ENCODE data around the gene KCNK18.

The KCNK18 gene

GRCh38 chr10:117246997-117247671 is 49.8 kb downstream of the KCNK18 start:
- no peak for DNase-seq (ENCODE audit: low spot score)
- ChIA-PET CTCF (interaction anchor here (0.6 kb wide), 1 partner anchor 14 kb away, joined by 3 read pairs; no protein-coding TSS in a partner anchor), POLR2A (ENCODE audit: low non-redundant PET) (no interaction called here)
- no peak overlapping the region for H3K27ac ChIP-seq
- TF ChIP-seq, protein P1, sequence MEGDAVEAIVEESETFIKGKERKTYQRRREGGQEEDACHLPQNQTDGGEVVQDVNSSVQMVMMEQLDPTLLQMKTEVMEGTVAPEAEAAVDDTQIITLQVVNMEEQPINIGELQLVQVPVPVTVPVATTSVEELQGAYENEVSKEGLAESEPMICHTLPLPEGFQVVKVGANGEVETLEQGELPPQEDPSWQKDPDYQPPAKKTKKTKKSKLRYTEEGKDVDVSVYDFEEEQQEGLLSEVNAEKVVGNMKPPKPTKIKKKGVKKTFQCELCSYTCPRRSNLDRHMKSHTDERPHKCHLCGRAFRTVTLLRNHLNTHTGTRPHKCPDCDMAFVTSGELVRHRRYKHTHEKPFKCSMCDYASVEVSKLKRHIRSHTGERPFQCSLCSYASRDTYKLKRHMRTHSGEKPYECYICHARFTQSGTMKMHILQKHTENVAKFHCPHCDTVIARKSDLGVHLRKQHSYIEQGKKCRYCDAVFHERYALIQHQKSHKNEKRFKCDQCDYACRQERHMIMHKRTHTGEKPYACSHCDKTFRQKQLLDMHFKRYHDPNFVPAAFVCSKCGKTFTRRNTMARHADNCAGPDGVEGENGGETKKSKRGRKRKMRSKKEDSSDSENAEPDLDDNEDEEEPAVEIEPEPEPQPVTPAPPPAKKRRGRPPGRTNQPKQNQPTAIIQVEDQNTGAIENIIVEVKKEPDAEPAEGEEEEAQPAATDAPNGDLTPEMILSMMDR (conservative IDR thresholded peaks at IDR 0.05; ENCODE audit: low read depth): no peak

DNA sequence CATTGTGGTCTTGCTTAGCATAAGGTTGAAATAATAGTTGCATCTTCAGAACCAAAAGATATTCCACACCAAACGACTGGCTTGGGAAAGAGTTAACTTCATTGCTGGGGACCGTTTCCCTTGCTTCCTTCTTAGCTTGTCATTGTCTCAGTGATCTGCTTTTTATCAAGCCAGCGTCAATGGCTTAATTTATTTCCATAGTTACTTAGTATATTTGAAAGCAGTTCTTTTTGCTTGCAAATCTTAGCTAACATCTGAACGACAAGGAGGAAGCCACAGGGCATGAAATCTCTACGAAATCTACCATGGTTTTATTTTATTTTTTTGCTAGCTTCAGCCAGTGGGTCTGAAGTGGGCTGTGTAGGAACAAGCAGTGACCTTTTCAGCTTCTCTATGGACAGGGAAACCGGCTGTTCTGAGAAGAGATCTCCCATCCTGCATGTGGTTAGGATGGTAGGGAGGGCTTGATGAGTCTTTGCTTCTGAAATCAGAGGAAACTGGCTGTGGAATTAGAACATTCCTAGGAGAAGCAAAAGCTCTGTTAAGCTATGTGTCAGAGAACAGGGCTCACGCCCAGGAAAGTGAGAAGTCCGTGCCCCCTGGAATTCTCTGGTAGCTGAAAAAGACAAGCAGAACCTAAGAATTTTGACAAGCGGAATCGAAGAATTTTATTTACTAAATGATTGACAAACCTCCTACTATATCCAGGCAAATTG is 51.6 kb downstream of the KCNK18 start:
- no peak for DNase-seq (ENCODE audit: low spot score)
- TF ChIP-seq, protein P1 (conservative IDR thresholded peaks at IDR 0.05; ENCODE audit: low read depth): no peak
- no peak overlapping the region for H3K27ac ChIP-seq
- CTCF ChIA-PET: interaction anchor here (0.7 kb wide), 1 partner anchor 32 kb away, joined by 4 read pairs; no protein-coding TSS in a partner anchor
- POLR2A ChIA-PET (ENCODE audit: low non-redundant PET): no interaction called here

- no peak overlapping the region for H3K27ac ChIP-seq
- TF ChIP-seq, protein P1 (conservative IDR thresholded peaks at IDR 0.05; ENCODE audit: low read depth): no peak
- DNase-seq (ENCODE audit: low spot score): no peak
- ChIA-PET CTCF (interaction anchor here (0.7 to 1.3 kb wide), 2 partner anchors 33 kb away, joined by 4 to 5 read pairs; no protein-coding TSS in a partner anchor), POLR2A (ENCODE audit: low non-redundant PET) (no interaction called here)
These were observed 52.3 kb downstream of the KCNK18 start for GRCh38 chr10:117249493-117250093.

GRCh38 chr10:117250411-117250810 is 53.1 kb downstream of the KCNK18 start:
- CTCF ChIA-PET: interaction anchor here (0.6 to 1.3 kb wide), 2 partner anchors 34 to 84 kb away, joined by 3 to 5 read pairs; no protein-coding TSS in a partner anchor

GRCh38 chr10:117253908-117254307 is 56.6 kb downstream of the KCNK18 start:
- H3K27ac ChIP-seq: no peak overlapping the region
- ChIA-PET POLR2A (ENCODE audit: low non-redundant PET) (no interaction called here), CTCF (interaction anchor here (0.7 kb wide), 1 partner anchor 151 kb away, joined by 5 read pairs; no protein-coding TSS in a partner anchor)
- DNase-seq (ENCODE audit: low spot score): no peak
- TF ChIP-seq, protein P1 (conservative IDR thresholded peaks at IDR 0.05; ENCODE audit: low read depth): no peak

More at GRCh38 chr10:117250411-117250810, 53.1 kb downstream of the KCNK18 start:
- POLR2A ChIA-PET (ENCODE audit: low non-redundant PET): no interaction called here
- no peak for DNase-seq (ENCODE audit: low spot score)
- no peak overlapping the region for H3K27ac ChIP-seq
- TF ChIP-seq, protein P1 (conservative IDR thresholded peaks at IDR 0.05; ENCODE audit: low read depth): no peak

GRCh38 chr10:117254338-117254737 is 57.0 kb downstream of the KCNK18 start:
- ChIA-PET CTCF (no interaction called here), POLR2A (ENCODE audit: low non-redundant PET) (no interaction called here)
- no peak for DNase-seq (ENCODE audit: low spot score)
- H3K27ac ChIP-seq: no peak overlapping the region
- TF ChIP-seq, protein P1 (conservative IDR thresholded peaks at IDR 0.05; ENCODE audit: low read depth): no peak

Data from RWPE1 (cell line).